CD4-positive, alpha-beta T cell treated with Interleukin-17A for 1 hour (primary cell): ENCODE measurements around the gene BTN2A1.
A peak's percentile ranks its signal among the peaks of the same experiment; 100 is the strongest.

ENCODE experiments used
- DNase-seq: peaks from one replicate; pipeline ENCODE4 v3.0.0-alpha.2; 2020

BTN2A1 gene

DNA sequence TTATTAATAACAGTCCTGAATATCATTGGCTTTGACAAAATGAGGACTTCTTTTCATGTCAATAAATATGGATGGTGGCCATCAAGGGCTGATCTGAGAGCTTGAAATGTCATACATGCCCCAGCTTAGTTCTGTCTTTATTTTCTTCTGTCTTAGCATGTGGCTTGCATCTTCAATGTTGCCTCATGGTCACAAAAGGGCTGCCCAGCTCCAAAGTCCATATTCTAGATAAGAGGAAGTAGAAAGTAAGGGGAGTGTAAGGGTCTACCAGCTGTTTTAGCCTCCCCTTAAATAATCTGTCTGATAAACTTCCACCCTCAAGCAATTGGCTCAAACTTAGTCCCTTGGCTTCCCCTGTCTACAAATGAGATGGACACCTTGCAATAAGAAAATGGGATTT, 14.2 kb downstream of the BTN2A1 start:
- DNase-seq: no peak

GRCh38 chr6:26472549-26473290, 15.0 kb downstream of the BTN2A1 start:
- DNase-seq: peak; percentile 48

DNA sequence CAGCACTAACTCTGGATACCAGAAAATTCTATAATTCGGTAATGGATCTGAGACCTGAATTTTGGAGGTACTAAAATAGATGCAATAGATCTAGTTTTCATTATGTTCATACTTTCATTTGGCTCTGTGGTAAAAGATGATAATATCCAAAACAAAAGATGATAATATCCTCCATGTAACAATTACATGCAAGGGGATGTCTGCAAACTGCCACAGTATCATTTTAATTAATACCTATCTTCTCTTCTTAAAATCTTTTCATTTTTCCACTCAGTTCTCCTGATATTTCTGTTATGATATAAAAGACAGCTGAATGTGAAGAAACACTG, 15.6 kb downstream of the BTN2A1 start:
- peak; percentile 10 for DNase-seq

GRCh38 chr6:26473758-26474438, 16.1 kb downstream of the BTN2A1 start:
- DNase-seq: peak; percentile 95

DNA sequence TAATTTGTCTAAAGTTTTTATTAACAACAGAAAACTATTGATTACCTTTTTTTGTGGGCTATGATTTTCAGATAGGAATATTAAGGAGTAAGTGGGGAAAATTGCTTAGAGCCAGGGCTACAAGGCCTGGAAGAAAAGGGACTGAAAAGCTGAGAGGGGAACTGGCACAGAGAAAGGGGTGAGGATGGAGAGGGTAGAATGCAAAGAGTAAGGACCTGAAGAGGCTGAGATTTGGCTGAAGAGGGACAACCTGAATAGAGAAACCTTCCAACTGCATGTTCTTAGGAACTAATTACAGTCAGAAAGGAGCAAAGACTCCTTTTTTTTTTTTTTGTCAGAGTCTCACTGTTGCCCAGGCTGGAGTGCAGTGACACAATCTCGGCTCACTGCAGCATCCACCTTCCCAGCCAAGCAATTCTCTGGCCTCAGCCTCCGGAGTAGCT, 16.7 kb downstream of the BTN2A1 start:
- DNase-seq: no peak

- DNase-seq: no peak
Measured at GRCh38 chr6:26475823-26476729, 18.3 kb downstream of the BTN2A1 start.

- no peak for DNase-seq
Measured at GRCh38 chr6:26476896-26477295, 19.1 kb downstream of the BTN2A1 start.

DNA sequence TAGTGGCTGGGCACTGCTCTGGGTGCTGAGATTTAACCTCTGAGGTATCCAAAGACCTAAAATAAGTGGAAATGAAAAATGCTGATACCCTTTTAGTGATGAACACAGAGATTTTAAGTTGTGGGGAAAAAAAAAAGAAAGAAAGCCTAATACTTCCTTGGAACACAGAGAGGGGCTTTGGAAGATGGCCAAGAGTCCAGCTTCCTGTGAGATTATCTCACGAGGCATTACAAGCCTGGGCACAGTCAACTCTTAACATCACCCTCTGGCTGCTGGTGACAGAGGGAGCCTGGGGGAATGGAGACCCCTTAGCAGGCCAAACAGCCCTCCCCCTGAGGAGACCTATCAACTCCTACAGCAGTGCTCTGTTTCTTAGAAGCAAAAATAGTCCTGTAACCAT, 19.7 kb downstream of the BTN2A1 start:
- no peak for DNase-seq

- no peak for DNase-seq
Measured at GRCh38 chr6:26478100-26478984, 20.6 kb downstream of the BTN2A1 start.

DNA sequence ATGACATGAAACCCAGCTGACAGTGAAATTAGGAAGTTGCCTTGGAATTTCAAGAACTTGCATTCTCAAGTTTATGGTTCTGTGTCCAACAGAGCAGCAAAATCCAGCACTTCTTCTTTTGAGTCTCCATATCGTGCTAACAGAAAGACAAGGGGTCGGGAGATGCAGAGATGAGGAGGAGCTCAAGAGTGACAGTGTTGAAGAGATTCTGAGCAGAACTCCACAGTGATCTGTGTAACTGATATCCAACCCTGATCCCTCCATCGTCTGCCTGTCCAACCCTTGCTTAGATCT, 21.2 kb downstream of the BTN2A1 start:
- no peak for DNase-seq

GRCh38 chr6:26482338-26482737, 24.6 kb downstream of the BTN2A1 start:
- no peak for DNase-seq

DNA sequence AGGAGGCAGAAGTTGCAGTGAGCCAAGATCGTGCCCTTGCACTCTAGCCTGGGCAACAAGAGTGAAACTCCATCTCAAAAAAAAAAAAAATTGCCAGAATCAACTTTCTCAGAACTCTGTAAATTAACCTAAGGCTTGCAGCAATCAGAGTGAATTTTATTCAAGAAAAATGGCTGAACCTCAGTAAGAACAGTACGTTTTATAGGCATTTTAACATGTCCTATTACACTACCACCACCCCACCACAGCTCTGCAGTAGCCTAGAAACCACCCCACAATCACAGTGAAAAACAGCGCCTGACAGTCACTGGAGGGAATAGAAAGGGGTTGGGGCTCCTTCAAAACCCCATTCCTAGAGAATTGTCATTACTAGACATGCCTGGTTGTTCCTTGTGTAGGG, 26.0 kb downstream of the BTN2A1 start:
- DNase-seq: no peak

DNA sequence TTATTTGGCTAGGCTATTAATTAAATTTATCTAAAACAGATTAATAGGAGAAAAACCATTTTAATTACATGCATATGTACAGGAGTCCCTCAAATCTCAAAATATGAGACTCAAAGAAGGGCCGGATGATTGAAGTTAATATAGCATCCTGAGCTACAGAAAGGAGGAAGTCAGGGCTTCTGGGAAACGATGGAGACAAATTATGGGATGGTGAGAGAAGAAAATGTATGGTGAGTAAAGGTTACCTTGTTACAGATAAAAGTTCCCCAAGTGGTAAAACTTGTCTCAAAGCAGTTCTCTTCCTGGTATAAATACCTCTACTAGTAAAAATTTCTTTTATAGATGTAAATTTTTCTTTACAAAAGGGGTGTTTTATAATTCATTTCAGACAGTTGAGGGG, 26.4 kb downstream of the BTN2A1 start:
- DNase-seq: no peak

- DNase-seq: no peak
Measured at GRCh38 chr6:26485112-26485780, 27.5 kb downstream of the BTN2A1 start.

DNA sequence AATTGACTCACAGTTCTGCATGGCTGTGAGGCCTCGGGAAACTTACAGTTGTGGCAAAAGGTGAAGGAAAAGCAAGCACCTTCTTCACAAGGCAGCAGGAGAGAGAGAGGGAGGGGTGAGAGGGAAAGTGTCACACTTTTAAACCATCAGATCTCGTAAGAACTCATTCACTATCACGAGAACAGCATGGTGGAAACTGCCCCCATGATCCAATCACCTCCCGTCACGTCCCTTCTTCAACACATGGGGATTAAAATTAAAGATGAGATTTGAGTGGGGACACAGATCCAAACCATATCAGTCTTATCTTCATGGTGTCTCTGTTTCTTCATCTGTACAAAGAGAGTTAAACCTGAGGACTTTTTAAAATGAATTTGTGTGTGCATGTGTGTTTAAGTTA, 28.6 kb downstream of the BTN2A1 start:
- no peak for DNase-seq

DNA sequence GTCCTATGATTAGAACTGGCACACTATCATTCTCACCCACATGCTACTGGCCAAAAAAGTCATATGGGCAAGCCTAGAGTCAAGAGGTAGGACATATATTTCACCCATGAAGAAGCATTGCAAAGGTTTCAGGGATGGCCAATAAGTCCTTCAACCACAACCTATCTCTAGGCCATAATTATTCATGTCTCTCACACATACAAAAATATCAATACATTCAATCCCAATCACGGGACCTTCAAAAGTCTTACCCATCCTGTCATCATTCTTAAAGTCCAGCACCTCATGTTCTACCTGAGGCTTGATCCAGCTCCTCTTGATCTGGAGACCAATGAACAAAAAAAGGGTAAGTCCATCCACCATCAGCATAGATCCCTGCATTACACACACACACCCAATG, 29.7 kb downstream of the BTN2A1 start:
- DNase-seq: no peak

GRCh38 chr6:26489996-26490964, 32.5 kb downstream of the BTN2A1 start:
- DNase-seq: no peak

- DNase-seq: no peak
Measured at GRCh38 chr6:26491604-26492003, 33.8 kb downstream of the BTN2A1 start.

DNA sequence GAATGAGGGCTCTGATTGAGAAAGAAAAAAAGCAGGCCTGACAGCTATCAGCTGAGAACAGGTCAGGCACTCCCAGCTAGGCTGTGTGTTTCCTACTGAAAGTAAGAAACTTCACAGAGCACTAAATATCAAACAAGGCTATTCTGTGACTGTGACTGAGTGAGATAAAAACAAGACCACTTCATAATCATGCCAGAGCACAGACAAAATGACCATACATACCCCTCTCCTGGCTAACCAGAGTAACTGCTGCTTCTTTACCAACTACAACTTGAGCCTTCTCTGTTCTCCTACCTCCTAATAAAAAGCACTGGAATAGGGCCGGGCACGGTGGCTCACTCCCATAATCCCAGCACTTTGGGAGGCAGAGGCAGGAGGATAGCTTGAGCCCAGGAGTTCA, 35.5 kb downstream of the BTN2A1 start:
- DNase-seq: peak; percentile 39

DNA sequence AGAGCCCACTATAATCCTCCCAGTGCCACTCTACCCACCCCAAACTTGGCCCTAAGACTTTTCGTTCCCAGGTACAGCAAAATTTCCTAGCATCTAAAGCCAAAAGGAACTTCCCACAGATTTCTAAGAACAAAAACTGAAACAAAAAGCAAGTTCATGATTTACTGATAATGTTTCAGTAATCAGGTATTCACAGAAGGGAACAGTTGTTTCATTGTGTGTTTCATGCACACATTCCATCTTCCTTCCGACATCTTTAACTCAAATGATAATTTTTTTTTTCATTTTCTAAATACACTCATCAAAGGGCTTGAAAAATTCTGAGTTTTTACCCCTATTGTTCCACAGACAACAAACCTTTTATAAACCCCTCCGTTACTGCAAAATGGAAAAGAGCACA, 36.4 kb downstream of the BTN2A1 start:
- no peak for DNase-seq

DNA sequence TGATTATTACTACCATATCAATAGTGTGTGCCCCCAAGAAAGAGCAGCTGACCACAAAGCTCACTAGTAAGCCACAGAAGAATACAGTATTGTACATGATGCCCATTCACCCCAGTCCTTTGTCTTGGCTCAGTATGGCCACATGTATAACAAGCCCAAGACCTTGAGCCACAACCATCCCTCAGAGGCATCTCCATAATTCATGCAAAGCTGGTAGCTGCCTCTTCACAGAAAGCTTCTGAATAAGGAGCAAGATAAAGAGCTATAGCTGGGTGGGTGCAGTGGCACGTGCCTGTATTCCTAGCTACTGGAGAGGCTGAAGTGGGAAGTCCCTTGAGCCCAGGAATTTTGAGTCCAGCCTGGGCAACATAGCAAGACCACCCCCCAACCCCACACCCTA, 37.5 kb downstream of the BTN2A1 start:
- no peak for DNase-seq
